Stimulated activated naive CD8-positive, alpha-beta T cell treated with anti-CD3 and anti-CD28 coated beads, Interleukin-15, Interleukin-2, amounts not matched to agents 100 U/mL and 50 U/mL, for 24 hours (primary cell): Measurements from ENCODE around the gene PCGF1.

Experiments used
- ATAC-seq: fragments of 150-1000 bp; cut with Tn5 transposase; one replicate; pipeline ENCODE4 v1.10.0; 2021
- DNase-seq: peaks from one replicate; pipeline ENCODE4 v3.0.0; 2021

The PCGF1 gene

DNA sequence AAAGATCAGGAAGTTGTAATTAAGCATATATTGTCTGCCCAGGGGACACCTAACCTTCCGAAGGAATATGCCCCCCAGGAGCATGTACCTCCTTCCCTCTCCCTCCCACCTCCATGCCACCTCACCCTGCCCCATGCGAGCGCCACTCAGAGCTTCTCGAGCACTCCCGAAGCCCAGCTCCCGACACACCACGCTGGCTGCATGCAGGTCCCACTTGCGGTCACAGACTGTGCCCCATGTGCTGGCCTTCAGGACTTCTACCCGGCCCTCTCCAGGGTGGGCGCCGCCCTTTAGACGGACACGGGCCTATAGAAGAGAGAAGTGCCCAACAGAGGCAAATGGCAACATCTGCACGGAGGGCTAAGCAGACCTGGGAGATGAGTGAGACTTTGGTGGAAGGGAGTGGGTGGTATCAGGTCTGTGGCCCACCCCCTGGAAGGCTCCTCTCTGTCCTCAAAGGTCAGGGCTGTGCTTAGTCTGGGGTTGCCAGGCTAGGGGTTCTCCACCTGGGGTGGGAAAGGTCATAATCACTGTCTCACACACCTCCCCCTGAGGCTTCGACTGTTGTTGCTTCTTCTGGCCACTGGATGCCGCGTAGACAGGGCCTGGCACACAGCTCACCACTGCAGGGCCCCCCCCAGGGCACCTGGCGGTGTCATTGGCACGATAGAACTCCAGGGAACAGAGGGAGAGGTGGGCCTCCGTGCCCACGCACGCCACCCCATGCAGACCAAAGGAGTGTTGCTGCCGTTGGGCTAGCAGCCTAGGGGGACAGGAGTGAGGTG, 28.9 kb upstream of the PCGF1 start:
- ATAC-seq (peak; percentile 68), DNase-seq (no peak)

DNA sequence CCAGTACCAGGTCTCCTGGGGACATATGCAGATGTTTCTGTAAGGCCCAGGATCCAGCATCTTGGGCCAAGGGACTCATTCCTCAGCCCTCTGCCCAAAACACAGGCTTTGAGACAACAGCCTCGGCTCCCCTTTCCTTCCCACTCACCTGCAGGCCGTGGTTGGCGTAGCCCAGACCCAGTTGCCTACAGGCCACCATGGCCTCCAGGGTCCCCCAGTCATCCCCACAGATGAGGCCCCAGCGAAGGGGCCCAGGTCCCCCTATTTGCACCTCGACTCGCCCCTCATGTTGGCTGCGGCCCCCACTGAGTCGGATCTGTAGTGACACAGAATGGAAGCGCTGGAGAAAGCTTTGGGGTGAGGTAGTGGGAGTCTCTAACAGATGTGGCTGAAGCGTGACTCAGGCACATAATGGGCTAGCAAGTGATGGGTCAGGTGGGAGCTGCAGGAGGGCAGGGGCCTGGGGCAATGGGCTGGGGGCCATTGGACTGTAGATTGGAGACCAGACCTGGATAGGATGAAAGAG, 28.0 kb upstream of the PCGF1 start:
- no peak for ATAC-seq
- no peak for DNase-seq

DNA sequence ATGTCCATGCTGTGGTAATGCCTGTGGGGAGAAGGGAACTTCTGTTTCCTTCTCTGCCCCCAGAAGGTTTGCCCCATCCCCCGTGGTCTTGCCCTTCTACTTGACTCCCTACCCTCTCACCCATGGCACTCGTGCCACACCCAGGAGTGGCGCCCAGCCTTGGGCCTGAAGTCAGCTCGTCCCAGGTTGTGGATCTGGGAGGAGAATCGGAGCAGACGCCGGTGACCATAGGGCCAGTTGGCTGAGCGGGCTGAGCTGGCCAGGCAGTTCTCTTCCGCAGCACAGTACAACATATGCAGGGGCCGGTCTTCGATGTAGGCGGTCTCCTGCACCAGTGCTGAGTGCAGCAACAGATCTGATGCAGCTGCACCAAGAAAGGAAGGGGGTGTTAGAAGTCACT, 26.9 kb upstream of the PCGF1 start:
- no peak for DNase-seq

DNA sequence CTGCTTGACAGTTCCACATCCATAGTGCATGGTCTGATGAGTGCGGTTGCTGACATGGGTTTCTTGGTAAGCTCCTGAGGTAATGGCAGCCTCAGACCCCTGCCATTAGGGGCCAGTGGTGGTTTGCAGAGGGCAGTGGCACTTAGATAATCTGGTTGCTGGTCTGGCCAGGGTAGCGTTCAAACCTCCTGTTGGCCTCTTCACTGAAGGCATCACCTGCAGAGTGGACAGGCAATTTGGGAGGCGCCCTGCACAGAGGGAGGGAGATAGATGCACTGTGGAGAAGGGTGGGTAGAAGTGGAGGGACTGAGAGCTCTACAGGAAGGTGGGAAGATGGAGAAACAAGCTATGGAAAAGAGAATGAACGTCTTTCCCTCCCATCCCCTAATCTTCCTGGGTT, 26.0 kb upstream of the PCGF1 start:
- DNase-seq (no peak), ATAC-seq (no peak)

More for the DNA sequence above, 26.9 kb upstream of the PCGF1 start:
- no peak for ATAC-seq

DNA sequence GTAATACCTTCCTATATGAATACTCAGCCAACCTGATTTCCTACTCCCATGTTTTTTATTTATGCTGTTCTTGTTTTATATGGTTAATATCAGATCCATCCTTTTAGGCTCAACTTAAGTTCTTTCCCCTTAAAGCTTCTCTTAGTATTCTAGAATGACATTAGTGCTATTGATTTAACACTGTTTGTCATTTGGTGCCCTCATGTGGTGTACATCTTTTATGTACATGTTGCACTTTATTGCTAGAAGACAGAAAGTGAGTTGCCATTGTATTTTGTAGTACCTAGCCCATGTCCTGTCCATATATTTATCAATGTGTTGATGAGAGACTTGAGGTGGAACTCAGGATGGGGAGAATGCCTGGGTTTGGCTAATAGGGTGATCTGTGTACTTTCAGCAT, 24.7 kb upstream of the PCGF1 start:
- ATAC-seq (no peak), DNase-seq (no peak)

DNA sequence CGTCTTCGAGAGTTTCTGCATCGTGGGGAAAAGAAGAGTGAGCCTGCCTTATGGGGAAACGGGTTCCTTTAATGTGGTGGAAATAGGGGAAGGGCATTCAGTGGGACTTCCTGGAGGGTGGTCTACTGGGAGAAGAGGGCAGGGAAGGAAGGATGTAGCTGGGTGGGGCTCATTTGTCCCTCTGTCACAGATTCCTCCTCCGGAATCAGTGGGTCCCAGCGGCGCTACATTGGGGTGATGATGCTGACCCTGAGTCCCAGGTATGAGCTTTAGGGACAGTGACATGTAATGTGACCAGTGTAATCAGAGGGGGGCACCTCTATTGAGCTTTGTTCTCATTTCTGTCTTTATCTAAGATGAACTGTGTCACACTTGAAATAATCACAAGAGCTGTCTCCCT, 24.2 kb upstream of the PCGF1 start:
- ATAC-seq (no peak), DNase-seq (no peak)

DNA sequence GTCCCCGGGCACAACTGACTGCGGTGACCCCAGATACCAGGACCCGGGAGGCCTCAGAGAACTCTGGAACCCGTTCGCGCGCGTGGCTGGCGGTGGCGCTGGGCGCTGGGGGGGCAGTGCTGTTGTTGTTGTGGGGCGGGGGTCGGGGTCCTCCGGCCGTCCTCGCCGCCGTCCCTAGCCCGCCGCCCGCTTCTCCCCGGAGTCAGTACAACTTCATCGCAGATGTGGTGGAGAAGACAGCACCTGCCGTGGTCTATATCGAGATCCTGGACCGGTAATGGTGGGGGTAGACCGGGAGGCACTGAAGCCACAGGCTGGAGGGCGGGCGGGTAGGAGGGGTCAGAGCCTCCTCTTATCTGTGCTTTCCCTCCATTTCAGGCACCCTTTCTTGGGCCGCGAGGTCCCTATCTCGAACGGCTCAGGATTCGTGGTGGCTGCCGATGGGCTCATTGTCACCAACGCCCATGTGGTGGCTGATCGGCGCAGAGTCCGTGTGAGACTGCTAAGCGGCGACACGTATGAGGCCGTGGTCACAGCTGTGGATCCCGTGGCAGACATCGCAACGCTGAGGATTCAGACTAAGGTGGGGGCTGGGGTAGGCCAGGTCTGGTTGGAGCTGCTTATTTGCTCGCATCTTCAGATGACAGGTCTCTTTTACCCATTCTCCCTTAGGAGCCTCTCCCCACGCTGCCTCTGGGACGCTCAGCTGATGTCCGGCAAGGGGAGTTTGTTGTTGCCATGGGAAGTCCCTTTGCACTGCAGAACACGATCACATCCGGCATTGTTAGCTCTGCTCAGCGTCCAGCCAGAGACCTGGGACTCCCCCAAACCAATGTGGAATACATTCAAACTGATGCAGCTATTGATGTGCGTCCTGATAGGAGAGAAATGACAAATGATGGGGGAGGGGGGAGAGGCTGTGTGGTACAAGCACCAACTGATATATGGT, 23.0 kb upstream of the PCGF1 start:
- ATAC-seq: peak; percentile 32

DNA sequence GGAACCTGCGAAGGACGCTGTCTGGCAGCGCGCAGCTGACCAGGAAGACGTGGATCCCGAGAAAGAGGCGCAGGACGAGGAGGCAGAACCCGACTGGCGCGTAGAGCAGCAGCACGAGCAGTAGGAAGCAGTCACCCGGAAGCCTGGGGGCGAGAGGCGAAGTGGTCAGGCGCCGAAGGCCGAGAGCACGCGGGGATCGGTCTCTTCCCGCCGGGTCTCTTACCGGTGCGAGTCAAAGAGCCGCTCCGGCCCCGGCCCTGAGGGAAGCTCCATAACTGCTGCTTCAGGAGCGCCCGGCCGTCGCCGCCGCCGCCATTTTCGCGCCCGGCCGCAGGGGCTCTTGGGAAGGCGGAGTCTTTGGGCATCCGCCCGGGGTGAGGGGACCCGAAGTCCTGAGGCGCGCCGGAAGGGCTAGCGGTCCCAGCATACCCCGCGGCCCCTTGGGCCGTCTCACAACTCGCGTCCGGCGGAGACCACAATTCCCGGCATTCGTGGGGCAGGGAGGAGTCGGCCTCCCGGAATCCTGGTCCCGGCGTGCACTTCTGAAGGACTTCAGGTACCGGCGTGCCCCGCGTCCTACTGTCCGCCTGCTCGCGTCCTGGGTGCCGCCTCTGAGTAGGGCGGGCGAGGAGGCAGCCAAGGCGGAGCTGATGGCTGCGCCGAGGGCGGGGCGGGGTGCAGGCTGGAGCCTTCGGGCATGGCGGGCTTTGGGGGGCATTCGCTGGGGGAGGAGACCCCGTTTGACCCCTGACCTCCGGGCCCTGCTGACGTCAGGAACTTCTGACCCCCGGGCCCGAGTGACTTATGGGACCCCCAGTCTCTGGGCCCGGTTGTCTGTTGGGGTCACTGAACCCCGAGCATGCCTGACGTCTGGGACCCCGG, 22.1 kb upstream of the PCGF1 start, which contains the start of the genes AUP1 and HTRA2:
Gene AUP1 (minus strand): TSS at position 350 of the 882 bp plus-strand sequence. CDS start 77 bp downstream, at position 273.
Gene HTRA2 (plus strand): TSS at position 577 of the 882 bp plus-strand sequence. CDS start 74 bp downstream, at position 651.
- ATAC-seq: peak; percentile 92
- DNase-seq: peak; percentile 93

More for the DNA sequence above, 23.0 kb upstream of the PCGF1 start:
- peak; percentile 62 for DNase-seq

DNA sequence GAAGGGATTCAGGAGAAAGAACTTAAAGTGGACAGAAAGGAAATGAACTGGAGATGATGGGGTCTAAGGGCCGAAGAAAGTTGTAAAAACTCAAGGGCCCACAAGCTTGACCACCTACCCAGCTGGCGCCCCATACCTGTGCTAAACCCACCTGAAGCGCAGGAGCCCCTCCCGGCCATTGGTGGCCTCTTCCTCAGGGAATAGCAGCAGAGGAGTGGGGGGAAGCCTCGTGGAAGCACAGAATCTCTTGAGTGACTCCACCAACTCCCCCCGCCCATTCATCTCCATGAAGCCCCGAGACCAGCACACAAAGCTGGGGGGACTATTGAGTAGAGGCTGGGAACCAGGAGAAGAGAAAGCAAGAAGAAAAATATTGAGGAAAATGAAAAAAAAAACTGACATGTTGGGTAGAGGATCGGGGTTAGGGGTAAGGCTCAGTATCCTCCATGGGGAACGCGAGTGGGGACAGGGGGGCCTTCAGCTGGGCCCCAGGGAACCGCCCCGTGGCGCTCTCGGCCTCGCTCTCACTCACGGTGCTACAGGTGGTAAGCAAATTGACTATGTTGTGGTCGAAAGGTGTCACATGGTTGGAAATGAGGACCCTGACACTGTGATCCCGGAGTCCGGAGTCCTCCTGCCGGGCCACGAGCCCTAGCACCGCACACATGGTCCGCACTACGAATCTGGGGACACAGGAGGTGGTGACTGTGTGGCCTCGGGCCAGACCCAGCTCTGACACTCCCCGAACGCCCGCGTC, 21.3 kb upstream of the PCGF1 start:
- no peak for ATAC-seq
- peak; percentile 34 for DNase-seq

DNA sequence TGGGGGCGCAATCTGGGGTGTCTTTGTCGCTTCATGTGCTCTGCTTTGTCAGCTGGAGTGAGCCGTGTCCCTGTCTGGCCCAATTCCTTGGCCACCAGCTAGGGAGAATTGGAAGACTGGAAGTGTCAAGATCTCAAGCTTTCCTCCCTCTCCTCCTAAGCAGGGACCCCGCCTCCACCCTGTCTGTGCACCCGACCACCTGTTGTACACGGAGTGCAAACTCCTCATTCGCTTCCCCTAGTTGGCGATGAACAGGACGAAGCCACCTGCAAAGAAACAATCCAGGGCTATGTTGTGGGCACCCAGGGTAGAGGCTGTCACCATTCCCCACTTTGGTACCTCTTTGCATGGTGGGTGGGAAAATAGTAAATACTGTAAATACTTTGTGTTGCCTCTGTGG, 20.2 kb upstream of the PCGF1 start:
- ATAC-seq: no peak
- no peak for DNase-seq

DNA sequence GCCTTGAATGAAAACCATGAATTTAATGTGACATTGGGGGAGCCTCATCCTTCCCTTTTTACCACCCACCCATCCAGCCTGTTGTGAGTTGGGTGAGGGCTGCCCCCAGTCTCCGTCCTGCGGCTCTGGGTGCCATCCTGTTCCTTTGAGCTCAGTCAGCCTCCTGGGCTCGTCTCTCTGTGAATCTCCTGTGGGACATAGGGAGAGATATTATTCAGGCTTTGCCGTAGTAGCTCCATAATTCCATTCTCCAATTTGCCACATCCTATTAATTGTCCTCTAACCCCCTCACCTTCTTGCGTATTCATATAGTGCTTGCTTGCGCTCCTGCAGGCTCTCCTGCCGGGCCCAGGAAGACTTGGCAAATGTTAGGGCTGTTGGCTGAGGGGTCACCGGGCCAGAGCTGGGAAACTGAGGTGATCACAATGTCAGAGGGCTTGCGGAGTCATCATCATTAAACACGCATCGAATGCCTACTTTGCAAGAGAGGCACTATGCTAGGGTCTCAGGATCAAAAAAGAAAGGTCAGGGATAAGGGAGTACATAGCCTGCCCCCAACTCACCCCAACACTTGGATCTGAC, 19.2 kb upstream of the PCGF1 start:
- DNase-seq (no peak), ATAC-seq (no peak)

DNA sequence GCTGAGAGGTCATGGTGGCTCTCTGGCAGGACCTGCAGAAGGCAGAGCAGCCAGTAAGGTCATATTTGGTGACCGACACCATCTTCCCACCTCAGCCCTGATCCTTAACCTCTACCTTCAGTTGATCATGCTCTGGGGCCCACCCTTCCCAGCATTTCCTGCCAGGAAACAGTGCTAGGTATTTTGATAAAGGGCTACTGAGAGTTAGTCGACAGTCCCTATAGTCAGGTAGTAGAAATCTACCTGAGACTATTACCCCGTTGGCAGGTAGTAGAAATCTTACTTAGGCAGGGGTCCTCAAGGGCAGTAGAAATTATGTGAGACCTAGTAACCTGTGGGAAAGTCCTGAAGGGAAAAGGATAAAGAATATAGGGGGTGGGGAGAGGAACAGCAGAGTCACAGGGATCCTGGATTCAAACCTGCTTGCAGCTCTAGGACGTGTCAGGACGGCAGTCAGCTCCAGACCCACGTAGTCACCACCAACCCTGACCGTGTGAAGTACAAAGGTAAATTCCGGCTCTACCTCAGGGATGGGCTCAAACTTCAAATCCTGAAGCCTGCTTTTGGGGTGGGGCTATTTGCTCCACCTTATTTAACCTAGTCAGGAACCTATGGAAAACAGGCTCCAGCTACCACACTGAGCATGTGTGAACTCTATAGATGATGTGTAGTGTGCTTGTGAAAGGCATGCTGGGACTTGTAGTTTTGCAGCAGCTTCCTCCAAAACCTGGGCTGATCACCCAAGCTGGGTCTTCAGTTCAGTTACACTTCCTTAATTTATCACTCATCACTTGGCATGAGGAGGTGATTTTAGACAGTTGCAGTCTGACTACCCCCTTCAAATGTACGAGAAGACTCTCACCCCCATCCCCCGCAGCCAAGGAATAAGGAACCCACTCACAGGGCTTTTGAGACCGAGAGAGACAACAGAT, 18.5 kb upstream of the PCGF1 start, which contains the start of gene DQX1:
Gene DQX1 (minus strand): TSS at position 515 of the 932 bp plus-strand sequence. CDS start 502 bp downstream, at position 13.
- DNase-seq: no peak

DNA sequence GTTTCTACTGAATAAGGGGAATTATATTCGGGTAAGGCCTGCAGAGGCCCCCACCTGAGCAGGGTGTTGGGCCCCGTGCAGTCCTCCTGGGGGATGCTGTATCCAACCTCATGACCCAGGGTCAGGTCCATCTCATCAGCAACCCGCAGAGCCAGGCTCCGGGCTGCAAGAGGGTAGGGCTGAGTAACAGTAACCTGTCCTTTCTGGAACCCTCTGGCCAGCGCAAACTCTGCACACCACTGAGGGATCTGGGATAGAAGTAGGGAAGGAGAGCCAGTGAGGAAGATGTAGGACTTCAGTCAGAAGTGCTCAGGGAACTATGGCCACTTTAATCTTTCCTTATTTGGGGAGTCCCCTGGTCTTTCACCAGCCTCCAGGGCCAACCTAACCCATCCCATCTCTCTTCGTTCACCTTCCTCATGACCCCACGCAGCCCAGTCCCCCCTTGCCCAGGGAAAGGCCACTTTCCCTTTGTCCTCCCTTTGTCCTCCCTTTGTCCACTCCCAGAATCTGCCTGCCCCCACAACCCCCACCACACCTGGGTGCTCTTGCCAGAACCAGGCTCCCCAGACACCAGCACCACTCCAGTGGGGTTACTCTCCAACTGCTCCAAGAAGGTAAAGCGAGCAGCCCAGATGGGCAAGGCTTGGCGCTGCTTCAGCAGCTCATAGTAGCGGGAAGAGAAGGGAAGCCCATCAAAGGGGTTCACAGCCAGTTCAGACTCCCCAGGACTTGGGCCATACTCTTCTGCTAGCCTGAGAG, 17.6 kb upstream of the PCGF1 start:
- DNase-seq (no peak), ATAC-seq (no peak)

More for the DNA sequence above, 18.5 kb upstream of the PCGF1 start, which contains the start of gene DQX1:
- ATAC-seq: no peak

DNA sequence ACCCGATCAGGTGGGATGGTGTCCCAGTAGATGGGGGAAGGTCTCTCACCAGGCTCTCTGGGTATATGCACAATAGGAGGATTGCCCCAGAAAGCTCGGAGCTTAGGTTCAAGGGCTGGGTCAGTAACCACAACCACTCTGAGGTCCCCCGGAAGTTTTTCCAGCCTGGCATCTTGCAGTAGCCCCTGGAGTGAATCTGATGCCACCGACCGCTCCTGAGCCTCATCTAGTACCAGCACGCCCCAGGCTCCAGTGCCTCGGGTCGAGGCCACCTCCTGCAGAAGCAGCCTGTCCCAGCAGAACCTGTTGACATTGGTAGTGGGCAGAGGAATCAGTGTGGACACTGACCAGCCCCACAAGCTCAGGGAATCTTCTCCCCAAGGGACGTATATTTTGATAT, 16.5 kb upstream of the PCGF1 start:
- no peak for DNase-seq
- no peak for ATAC-seq

DNA sequence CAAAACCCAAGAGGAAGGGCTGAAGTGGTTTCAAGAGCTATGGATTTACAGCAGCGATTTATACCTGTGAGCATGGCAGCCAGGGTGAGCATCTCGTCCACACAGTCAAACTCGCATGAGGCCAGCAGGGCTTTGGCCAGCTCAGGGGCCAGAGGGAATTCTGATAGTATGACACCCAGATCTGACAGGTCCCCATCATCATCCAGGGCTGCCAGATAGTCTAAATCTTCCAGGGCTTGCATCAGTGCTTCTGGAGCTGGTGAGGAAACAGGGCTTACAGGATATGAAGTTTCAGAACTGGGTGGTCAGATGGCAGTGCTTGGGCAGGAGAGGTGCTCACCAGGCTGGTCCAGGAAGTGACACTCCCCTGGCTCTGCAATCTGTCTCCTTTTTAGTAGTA, 15.0 kb upstream of the PCGF1 start:
- ATAC-seq (no peak), DNase-seq (no peak)

DNA sequence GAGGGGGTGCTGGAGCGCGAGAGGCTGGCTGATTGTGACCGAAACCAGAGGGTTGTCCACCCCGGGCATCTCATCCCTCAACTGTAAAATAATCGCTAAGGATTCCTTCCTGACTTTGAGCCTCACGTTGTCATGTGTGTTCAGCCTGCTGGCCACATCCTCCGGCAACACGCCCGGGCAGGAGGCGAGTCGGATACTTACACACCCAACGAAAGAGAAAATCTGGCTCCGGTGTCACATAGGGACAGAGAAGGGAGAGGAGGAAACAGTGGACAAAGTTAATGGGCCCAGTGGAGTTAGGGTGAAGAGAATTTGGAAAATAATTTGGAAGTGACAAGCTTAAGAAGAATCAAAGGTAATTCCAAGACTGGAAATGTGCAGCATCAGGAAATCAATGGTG, 9.2 kb upstream of the PCGF1 start:
- ATAC-seq (no peak), DNase-seq (no peak)

DNA sequence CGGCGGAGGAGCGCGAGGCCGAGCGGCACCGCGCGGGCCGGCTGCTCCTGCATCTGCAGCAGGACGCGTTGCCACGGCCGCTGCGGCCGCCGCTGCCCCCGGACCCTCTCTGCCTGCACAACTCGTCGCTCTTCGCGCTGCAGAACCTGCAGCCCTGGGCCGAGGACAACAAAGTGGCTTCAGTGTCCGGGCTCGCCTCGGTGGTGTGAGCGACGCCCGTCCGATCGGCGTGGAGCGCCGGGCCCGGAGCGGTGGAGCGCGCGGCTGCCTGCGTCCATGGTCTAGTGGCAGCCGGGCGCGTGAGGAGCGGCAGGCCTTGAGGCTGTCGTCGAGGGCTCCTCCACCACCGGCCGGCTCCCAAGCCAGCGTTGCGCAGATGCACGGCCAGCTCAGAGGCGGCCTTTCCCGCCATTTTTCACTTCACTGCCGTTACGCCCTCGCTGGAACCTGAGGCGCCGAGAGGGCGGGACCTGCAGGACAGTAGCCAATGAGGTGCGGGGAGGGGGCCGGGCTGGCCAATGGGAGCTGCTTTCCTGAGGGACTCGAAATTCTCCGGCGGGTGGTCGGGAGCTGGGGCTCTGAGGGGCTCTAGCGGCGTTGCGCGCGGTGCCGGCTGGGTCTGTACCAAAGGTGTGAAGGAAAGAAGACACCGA, 8.6 kb upstream of the PCGF1 start:
- DNase-seq: peak; percentile 78
- ATAC-seq: peak; percentile 67
